Keratinocyte (primary cell): ENCODE measurements around the gene TWF2.

ENCODE experiments used
- EZH2 ChIP-seq: IDR thresholded peaks from one replicate; pipeline ENCODE4 v1.6.1; 2012; ENCODE audit warnings: inconsistent platforms, mild to moderate bottlenecking, low read length, moderate library complexity
- TF ChIP-seq, protein P1 (sequence below), 3 experiments: IDR thresholded peaks in 1 of 3; conservative IDR thresholded peaks in 1 of 3; optimal IDR thresholded peaks in 1 of 3; 2 replicates in 2 of 3; 3 replicates in 1 of 3; pipeline versions ENCODE3 to v1.5.1; 2011; ENCODE audit warnings: low read length in 3 of 3, mild to moderate bottlenecking in 3 of 3, moderate library complexity in 2 of 3, control low read depth in 1 of 3, inconsistent platforms in 1 of 3; ENCODE audit not compliant: insufficient read depth in 2 of 3; ENCODE audit errors: extremely low read depth in 1 of 3

DNA sequence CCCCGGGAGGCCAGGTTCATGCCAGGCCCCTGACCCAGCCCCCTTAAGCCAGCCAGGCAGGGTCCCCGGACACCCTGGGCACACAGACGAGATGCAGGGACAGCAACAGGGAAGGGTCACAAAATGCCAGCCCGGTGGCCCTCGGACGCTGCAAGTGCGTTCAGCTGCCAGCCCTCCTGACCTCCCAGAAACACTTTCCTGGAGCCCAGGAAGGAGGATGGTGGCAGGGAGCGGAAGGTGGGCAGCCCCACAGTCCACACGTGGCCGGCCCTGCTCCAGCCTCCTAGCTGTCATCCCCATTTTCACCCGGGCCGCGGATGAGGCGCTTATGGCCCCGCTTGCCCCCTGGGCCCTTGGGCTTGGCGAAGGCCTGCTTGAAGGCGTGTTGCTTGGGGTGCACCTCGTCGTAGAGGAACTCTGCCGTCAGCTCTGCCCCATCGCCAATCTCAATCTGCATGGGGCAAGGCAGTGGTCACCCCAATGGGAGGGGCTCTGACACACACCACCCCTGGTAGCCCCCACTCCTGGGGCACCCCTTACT lies 10.1 kb downstream of the TWF2 start:
- no peak for TF ChIP-seq EZH2
- TF ChIP-seq, protein P1, sequence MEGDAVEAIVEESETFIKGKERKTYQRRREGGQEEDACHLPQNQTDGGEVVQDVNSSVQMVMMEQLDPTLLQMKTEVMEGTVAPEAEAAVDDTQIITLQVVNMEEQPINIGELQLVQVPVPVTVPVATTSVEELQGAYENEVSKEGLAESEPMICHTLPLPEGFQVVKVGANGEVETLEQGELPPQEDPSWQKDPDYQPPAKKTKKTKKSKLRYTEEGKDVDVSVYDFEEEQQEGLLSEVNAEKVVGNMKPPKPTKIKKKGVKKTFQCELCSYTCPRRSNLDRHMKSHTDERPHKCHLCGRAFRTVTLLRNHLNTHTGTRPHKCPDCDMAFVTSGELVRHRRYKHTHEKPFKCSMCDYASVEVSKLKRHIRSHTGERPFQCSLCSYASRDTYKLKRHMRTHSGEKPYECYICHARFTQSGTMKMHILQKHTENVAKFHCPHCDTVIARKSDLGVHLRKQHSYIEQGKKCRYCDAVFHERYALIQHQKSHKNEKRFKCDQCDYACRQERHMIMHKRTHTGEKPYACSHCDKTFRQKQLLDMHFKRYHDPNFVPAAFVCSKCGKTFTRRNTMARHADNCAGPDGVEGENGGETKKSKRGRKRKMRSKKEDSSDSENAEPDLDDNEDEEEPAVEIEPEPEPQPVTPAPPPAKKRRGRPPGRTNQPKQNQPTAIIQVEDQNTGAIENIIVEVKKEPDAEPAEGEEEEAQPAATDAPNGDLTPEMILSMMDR (optimal IDR thresholded peaks at IDR 0.05 in 1 of 3, IDR thresholded peaks at IDR 0.05 in 1 of 3, conservative IDR thresholded peaks at IDR 0.05 in 1 of 3; ENCODE audit: extremely low read depth in 1 of 3, insufficient read depth in 2 of 3, low read length in 3 of 3), result no peak
